Coronary artery (tissue), 2 donors: ENCODE results near the gene LGR5.

Experiments used
- DNase-seq: peaks from one replicate; pipeline ENCODE4 v3.0.0-alpha.2; 2017; ENCODE audit warnings: low spot score
- H3K27ac ChIP-seq, 2 donors: fragments of 200-600 bp; sonication (generic); one replicate each; pipeline ENCODE4 v1.5.1; 2016 to 2019
- H3K4me3 ChIP-seq: fragments of 200-600 bp; sonication (generic); 2 replicates; pipeline ENCODE4 v1.5.1; 2016; ENCODE audit warnings: mild to moderate bottlenecking, moderate library complexity
- CTCF ChIP-seq: fragments of 200-600 bp; sonication (generic); IDR thresholded peaks from one replicate; pipeline ENCODE4 v1.5.1; 2019; ENCODE audit warnings: antibody characterized with exemption

Gene LGR5

GRCh38 chr12:71492604-71493003, 53.0 kb downstream of the LGR5 start:
- no peak for DNase-seq
- Histone ChIP-seq H3K4me3 (no peak overlapping the region), H3K27ac (no peak overlapping the region)

GRCh38 chr12:71499834-71500233, 60.2 kb downstream of the LGR5 start:
- no peak overlapping the region for H3K4me3 ChIP-seq
- no peak for TF ChIP-seq CTCF
- no peak overlapping the region for H3K27ac ChIP-seq
- no peak for DNase-seq

More at GRCh38 chr12:71492604-71493003, 53.0 kb downstream of the LGR5 start:
- TF ChIP-seq CTCF = no peak

GRCh38 chr12:71503579-71504391, 64.2 kb downstream of the LGR5 start:
- DNase-seq = no peak
- H3K27ac ChIP-seq = no peak overlapping the region
- TF ChIP-seq CTCF = no peak
- no peak overlapping the region for H3K4me3 ChIP-seq

GRCh38 chr12:71504476-71504875, 64.9 kb downstream of the LGR5 start:
- H3K27ac ChIP-seq = no peak overlapping the region
- TF ChIP-seq CTCF = no peak
- no peak for DNase-seq
- peak overlapping the region; percentile 11 for H3K4me3 ChIP-seq

GRCh38 chr12:71509705-71510104, 70.1 kb downstream of the LGR5 start:
- DNase-seq = no peak
- TF ChIP-seq CTCF = no peak
- Histone ChIP-seq H3K27ac (no peak overlapping the region), H3K4me3 (no peak overlapping the region)

GRCh38 chr12:71517145-71517846, 77.7 kb downstream of the LGR5 start:
- no peak overlapping the region for H3K27ac ChIP-seq
- H3K4me3 ChIP-seq = no peak overlapping the region
- DNase-seq = no peak
- no peak for TF ChIP-seq CTCF

GRCh38 chr12:71521125-71521524, 81.5 kb downstream of the LGR5 start:
- Histone ChIP-seq H3K27ac (no peak overlapping the region), H3K4me3 (no peak overlapping the region)
- TF ChIP-seq CTCF = no peak
- DNase-seq = no peak
